ENCODE measurements around the gene ASPDH.

Gene ASPDH

GRCh38 chr19:50513746-50514345 lies at the start of gene ASPDH:
ASPDH (minus strand) TSS chr19:50513913; CDS start chr19:50513823, 90 bp downstream.
- FAIRE-seq, result no peak

GRCh38 chr19:50562996-50563395 lies 49.3 kb upstream of the ASPDH start:
- DNase-seq (ENCODE audit: low spot score), result no peak
- FAIRE-seq, result no peak

More at GRCh38 chr19:50513746-50514345, at the start of gene ASPDH:
- DNase-seq (ENCODE audit: low spot score), result no peak

- no peak for FAIRE-seq
- DNase-seq (ENCODE audit: low spot score), result no peak
Observed at GRCh38 chr19:50562329-50562728, 48.6 kb upstream of the ASPDH start.

GRCh38 chr19:50559636-50560035 lies 45.9 kb upstream of the ASPDH start:
- DNase-seq (ENCODE audit: low spot score) (no peak), FAIRE-seq (no peak)

GRCh38 chr19:50558449-50558848 lies 44.7 kb upstream of the ASPDH start:
- no peak for DNase-seq (ENCODE audit: low spot score)
- no peak for FAIRE-seq

GRCh38 chr19:50558039-50558438 lies 44.3 kb upstream of the ASPDH start:
- DNase-seq (ENCODE audit: low spot score) (no peak), FAIRE-seq (no peak)

- DNase-seq (ENCODE audit: low spot score) (no peak), FAIRE-seq (no peak)
Observed at GRCh38 chr19:50557009-50557613, 43.4 kb upstream of the ASPDH start.

- DNase-seq (ENCODE audit: low spot score), result peak; percentile 4
- no peak for FAIRE-seq
Observed at GRCh38 chr19:50556282-50557008, 42.7 kb upstream of the ASPDH start.

- DNase-seq (ENCODE audit: low spot score), result no peak
- FAIRE-seq, result no peak
Observed at GRCh38 chr19:50555450-50556281, 42.0 kb upstream of the ASPDH start.

- FAIRE-seq, result no peak
- no peak for DNase-seq (ENCODE audit: low spot score)
Observed at GRCh38 chr19:50555033-50555432, 41.3 kb upstream of the ASPDH start.

GRCh38 chr19:50554212-50554611 lies 40.5 kb upstream of the ASPDH start:
- FAIRE-seq (no peak), DNase-seq (ENCODE audit: low spot score) (no peak)

GRCh38 chr19:50553134-50553703 lies 39.5 kb upstream of the ASPDH start:
- DNase-seq (ENCODE audit: low spot score), result no peak
- no peak for FAIRE-seq

- FAIRE-seq, result no peak
- no peak for DNase-seq (ENCODE audit: low spot score)
Observed at GRCh38 chr19:50552540-50552939, 38.8 kb upstream of the ASPDH start.

GRCh38 chr19:50551715-50552187 lies 38.0 kb upstream of the ASPDH start:
- no peak for DNase-seq (ENCODE audit: low spot score)
- no peak for FAIRE-seq

- DNase-seq (ENCODE audit: low spot score) (no peak), FAIRE-seq (no peak)
Observed at GRCh38 chr19:50551034-50551714, 37.5 kb upstream of the ASPDH start.

- DNase-seq (ENCODE audit: low spot score), result no peak
- no peak for FAIRE-seq
Observed at GRCh38 chr19:50550594-50550966, 36.9 kb upstream of the ASPDH start.

- no peak for FAIRE-seq
- no peak for DNase-seq (ENCODE audit: low spot score)
Observed at GRCh38 chr19:50549927-50550593, 36.3 kb upstream of the ASPDH start.

GRCh38 chr19:50549059-50549926 lies 35.6 kb upstream of the ASPDH start:
- no peak for DNase-seq (ENCODE audit: low spot score)
- no peak for FAIRE-seq
